ENCODE data around the gene AMBRA1. TPM values are rescaled to one million over a fixed set of nuclear protein-coding genes. Genes with fewer than 3 reads are reported as not detected.

The AMBRA1 gene
- total RNA-seq, 1 donor from 2014 or later, result 45.3 TPM

GRCh38 chr11:46601129-46601528 is 7.3 kb upstream of the AMBRA1 start:
- peaks cover 2% of the 10 kb centered on the region for H3K36me3 Mint-ChIP-seq (ENCODE audit: insufficient read depth)
- H3K27me3 Mint-ChIP-seq, result no peaks in the 10 kb centered on the region
- H3K27ac Mint-ChIP-seq, result no peak overlapping the region
- no peak for DNase-seq (ENCODE audit: low spot score, unreplicated experiment)
- no peaks in the 10 kb centered on the region for H3K9me3 Mint-ChIP-seq (ENCODE audit: low read depth)
- H3K4me1 Mint-ChIP-seq (ENCODE audit: low read depth), result peaks cover 1% of the 10 kb centered on the region
- no peak for TF ChIP-seq CTCF (IDR thresholded peaks at IDR 0.05; ENCODE audit: unreplicated experiment)
- H3K4me3 Mint-ChIP-seq (ENCODE audit: low read depth), result no peak overlapping the region

GRCh38 chr11:46600194-46600960 is 6.6 kb upstream of the AMBRA1 start:
- Mint-ChIP-seq H3K27ac (no peak overlapping the region), H3K4me3 (ENCODE audit: low read depth) (no peak overlapping the region), H3K36me3 (ENCODE audit: insufficient read depth) (peaks cover 2% of the 10 kb centered on the region), H3K4me1 (ENCODE audit: low read depth) (peaks cover 1% of the 10 kb centered on the region), H3K27me3 (no peaks in the 10 kb centered on the region), H3K9me3 (ENCODE audit: low read depth) (no peaks in the 10 kb centered on the region)
- DNase-seq (ENCODE audit: low spot score, unreplicated experiment), result no peak
- no peak for TF ChIP-seq CTCF (IDR thresholded peaks at IDR 0.05; ENCODE audit: unreplicated experiment)

- no peaks in the 10 kb centered on the region for H3K27me3 Mint-ChIP-seq
- no peaks in the 10 kb centered on the region for H3K9me3 Mint-ChIP-seq (ENCODE audit: low read depth)
- DNase-seq (ENCODE audit: low spot score, unreplicated experiment), result no peak
- no peak overlapping the region for H3K27ac Mint-ChIP-seq
- H3K4me3 Mint-ChIP-seq (ENCODE audit: low read depth), result no peak overlapping the region
- H3K4me1 Mint-ChIP-seq (ENCODE audit: low read depth), result peaks cover 1% of the 10 kb centered on the region
- no peak for TF ChIP-seq CTCF (IDR thresholded peaks at IDR 0.05; ENCODE audit: unreplicated experiment)
- H3K36me3 Mint-ChIP-seq (ENCODE audit: insufficient read depth), result peaks cover 2% of the 10 kb centered on the region
Observed at GRCh38 chr11:46599340-46600193, 5.7 kb upstream of the AMBRA1 start.

GRCh38 chr11:46597609-46598219 is 3.9 kb upstream of the AMBRA1 start:
- Mint-ChIP-seq H3K27ac (no peak overlapping the region), H3K27me3 (no peaks in the 10 kb centered on the region), H3K36me3 (ENCODE audit: insufficient read depth) (no peaks in the 10 kb centered on the region), H3K9me3 (ENCODE audit: low read depth) (no peaks in the 10 kb centered on the region), H3K4me3 (ENCODE audit: low read depth) (no peak overlapping the region), H3K4me1 (ENCODE audit: low read depth) (peaks cover 13% of the 10 kb centered on the region)
- no peak for DNase-seq (ENCODE audit: low spot score, unreplicated experiment)
- TF ChIP-seq CTCF (IDR thresholded peaks at IDR 0.05; ENCODE audit: unreplicated experiment), result no peak

- Mint-ChIP-seq H3K36me3 (ENCODE audit: insufficient read depth) (no peaks in the 10 kb centered on the region), H3K4me3 (ENCODE audit: low read depth) (no peak overlapping the region), H3K4me1 (ENCODE audit: low read depth) (peaks cover 18% of the 10 kb centered on the region), H3K27ac (no peak overlapping the region), H3K27me3 (no peaks in the 10 kb centered on the region), H3K9me3 (ENCODE audit: low read depth) (no peaks in the 10 kb centered on the region)
- TF ChIP-seq CTCF (IDR thresholded peaks at IDR 0.05; ENCODE audit: unreplicated experiment), result no peak
- DNase-seq (ENCODE audit: low spot score, unreplicated experiment), result no peak
Observed at GRCh38 chr11:46597155-46597554, 3.3 kb upstream of the AMBRA1 start.

All from progenitor cell of endocrine pancreas (in vitro differentiated cells).